ENCODE data around the gene PDIA5. TPM values are rescaled to one million over a fixed set of nuclear protein-coding genes. Genes with fewer than 3 reads are reported as not detected.

The PDIA5 gene
- total and polyA plus RNA-seq, 2 donors (not counting 1 experiment from before 2014, with no cell fraction given): 2.6 to 3.8 TPM

- H3K4me3 ChIP-seq (ENCODE audit: control extremely low read depth in 1 of 5, extremely low read depth in 1 of 5, insufficient read depth in 1 of 5, low read depth in 2 of 5, low read length in 4 of 5): no peak overlapping the region
- DNase-seq: no peak
- ChIA-PET CTCF (no interaction called here), POLR2A (no interaction called here)
- Mint-ChIP-seq H3K27ac (no peak overlapping the region), H3K4me3 (no peak overlapping the region), H3K27me3 (peaks cover 9% of the 10 kb centered on the region), H3K9me3 (ENCODE audit: insufficient read depth) (no peaks in the 10 kb centered on the region), H3K4me1 (no peaks in the 10 kb centered on the region)
- H3K79me2 ChIP-seq (ENCODE audit: control insufficient read depth, insufficient read depth, low read length): no peaks in the 10 kb centered on the region
- WGBS (ENCODE audit: insufficient coverage): 85% methylated on average over 4 of the region's 5 CpGs
- no peaks in the 10 kb centered on the region for H3K9me3 ChIP-seq (ENCODE audit: control extremely low read depth in 1 of 3, control insufficient read depth in 2 of 3, insufficient read depth in 1 of 3, low read length in 2 of 3)
- H3K27me3 ChIP-seq (replicated peaks in 1 of 4; ENCODE audit: control extremely low read depth in 1 of 4, control insufficient read depth in 3 of 4, insufficient read depth in 4 of 4, low read length in 3 of 4): peaks cover 0 to 3% (median 0%) of the 10 kb centered on the region in 4 experiments
- intact Hi-C loops (cut with micrococcal nuclease): no loop called here
- H2AFZ ChIP-seq (ENCODE audit: insufficient read depth, low read depth, low read length, poor library complexity, severe bottlenecking): no peak overlapping the region
- TF ChIP-seq EZH2 (IDR thresholded peaks at IDR 0.05; ENCODE audit: borderline replicate concordance, insufficient read depth, low read depth, low read length, poor library complexity, severe bottlenecking): no peak
- no peak for TF ChIP-seq CTCF (IDR thresholded peaks at IDR 0.05)
- no peak for ATAC-seq (ENCODE audit: low read depth)
- H3K27ac ChIP-seq (ENCODE audit: low read length in 2 of 2): no peak overlapping the region
- no peaks in the 10 kb centered on the region for H3K36me3 ChIP-seq (replicated peaks in 1 of 2; ENCODE audit: control extremely low read depth in 1 of 2, control insufficient read depth in 1 of 2, extremely low read depth in 1 of 2, insufficient read depth in 2 of 2, low read length in 1 of 2)
- H3K9ac ChIP-seq (ENCODE audit: low read length): no peak overlapping the region
- no peaks in the 10 kb centered on the region for H4K20me1 ChIP-seq (ENCODE audit: control insufficient read depth, insufficient read depth, low read length, poor library complexity, severe bottlenecking)
- no peak overlapping the region for H3K4me2 ChIP-seq (replicated peaks; ENCODE audit: low read depth, low read length, poor library complexity, severe bottlenecking)
- no peaks in the 10 kb centered on the region for H3K4me1 ChIP-seq (ENCODE audit: control insufficient read depth in 2 of 2, insufficient read depth in 2 of 2, low read length in 2 of 2)
Observed at GRCh38 chr3:123054109-123054778, 12.6 kb upstream of the PDIA5 start.

- Histone ChIP-seq H2AFZ (ENCODE audit: insufficient read depth, low read depth, low read length, poor library complexity, severe bottlenecking) (no peak overlapping the region), H3K4me3 (ENCODE audit: control extremely low read depth in 1 of 5, extremely low read depth in 1 of 5, insufficient read depth in 1 of 5, low read depth in 2 of 5, low read length in 4 of 5) (no peak overlapping the region), H3K79me2 (ENCODE audit: control insufficient read depth, insufficient read depth, low read length) (no peaks in the 10 kb centered on the region), H4K20me1 (ENCODE audit: control insufficient read depth, insufficient read depth, low read length, poor library complexity, severe bottlenecking) (no peaks in the 10 kb centered on the region), H3K27me3 (replicated peaks in 1 of 4; ENCODE audit: control extremely low read depth in 1 of 4, control insufficient read depth in 3 of 4, insufficient read depth in 4 of 4, low read length in 3 of 4) (peaks cover 0 to 3% (median 0%) of the 10 kb centered on the region in 4 experiments), H3K36me3 (replicated peaks in 1 of 2; ENCODE audit: control extremely low read depth in 1 of 2, control insufficient read depth in 1 of 2, extremely low read depth in 1 of 2, insufficient read depth in 2 of 2, low read length in 1 of 2) (no peaks in the 10 kb centered on the region), H3K4me1 (ENCODE audit: control insufficient read depth in 2 of 2, insufficient read depth in 2 of 2, low read length in 2 of 2) (no peaks in the 10 kb centered on the region), H3K9ac (ENCODE audit: low read length) (no peak overlapping the region), H3K4me2 (replicated peaks; ENCODE audit: low read depth, low read length, poor library complexity, severe bottlenecking) (no peak overlapping the region), H3K27ac (ENCODE audit: low read length in 2 of 2) (no peak overlapping the region), H3K9me3 (ENCODE audit: control extremely low read depth in 1 of 3, control insufficient read depth in 2 of 3, insufficient read depth in 1 of 3, low read length in 2 of 3) (no peaks in the 10 kb centered on the region)
- no peak for DNase-seq
- ChIA-PET CTCF (no interaction called here), POLR2A (no interaction called here)
- H3K27ac Mint-ChIP-seq: no peak overlapping the region
- no peak for ATAC-seq (ENCODE audit: low read depth)
- no peak overlapping the region for H3K4me3 Mint-ChIP-seq
- intact Hi-C loops (cut with micrococcal nuclease): no loop called here
- H3K9me3 Mint-ChIP-seq (ENCODE audit: insufficient read depth): no peaks in the 10 kb centered on the region
- WGBS (ENCODE audit: insufficient coverage): 93% methylated on average over 4 of the region's 4 CpGs
- H3K4me1 Mint-ChIP-seq: no peaks in the 10 kb centered on the region
- H3K27me3 Mint-ChIP-seq: peaks cover 9% of the 10 kb centered on the region
- TF ChIP-seq EZH2 (IDR thresholded peaks at IDR 0.05; ENCODE audit: borderline replicate concordance, insufficient read depth, low read depth, low read length, poor library complexity, severe bottlenecking) (no peak), CTCF (IDR thresholded peaks at IDR 0.05) (no peak)
Observed at GRCh38 chr3:123054931-123055330, 11.9 kb upstream of the PDIA5 start.
